Measurements from ENCODE around the gene MAMDC2. TPM values are rescaled to one million over a fixed set of nuclear protein-coding genes. Genes with fewer than 3 reads are reported as not detected.
"Not testable (repeated sequence)": the region's sequence is repeated elsewhere in the genome, so short reads cannot be mapped to it uniquely, and the experiment has no call there.

Gene MAMDC2
- total RNA-seq, 3 donors from 2014 or later, result 17.0 to 33.9 (median 18.7) TPM

GRCh38 chr9:70195456-70195855 lies 151.8 kb downstream of the MAMDC2 start:
- H3K36me3 ChIP-seq, result no peaks in the 10 kb centered on the region
- no peaks in the 10 kb centered on the region for H3K27me3 ChIP-seq
- DNase-seq (ENCODE audit: low spot score in 2 of 2), result no peak
- H3K9me3 ChIP-seq, result no peaks in the 10 kb centered on the region
- TF ChIP-seq POLR2A (IDR thresholded peaks at IDR 0.05), result no peak
- TF ChIP-seq POLR2AphosphoS5 (IDR thresholded peaks at IDR 0.05), result no peak
- TF ChIP-seq CTCF (IDR thresholded peaks at IDR 0.05), result no peak
- no peak overlapping the region for H3K27ac ChIP-seq
- H3K4me1 ChIP-seq, result no peaks in the 10 kb centered on the region
- intact Hi-C loops (cut with DNase I; ENCODE audit: low total_unique reads), result no loop called here
- no peak overlapping the region for H3K4me3 ChIP-seq

- no peak overlapping the region for H3K4me3 ChIP-seq
Measured at GRCh38 chr9:70197216-70198044, 153.8 kb downstream of the MAMDC2 start.

GRCh38 chr9:70204743-70205142 lies 161.1 kb downstream of the MAMDC2 start:
- H3K36me3 ChIP-seq; intact Hi-C loops (cut with DNase I; ENCODE audit: low total_unique reads); H3K27me3 ChIP-seq; H3K9me3 ChIP-seq; H3K4me1 ChIP-seq; H3K27ac ChIP-seq: not testable (repeated sequence)
- DNase-seq (ENCODE audit: low spot score in 2 of 2), result peak in 1 of 2 donors; percentile 44
- peak overlapping the region in 2 of 3 donors; percentile 15 to 26 for H3K4me3 ChIP-seq

More at GRCh38 chr9:70197216-70198044, 153.8 kb downstream of the MAMDC2 start:
- no peaks in the 10 kb centered on the region for H3K27me3 ChIP-seq
- H3K9me3 ChIP-seq, result no peaks in the 10 kb centered on the region
- no peak for TF ChIP-seq POLR2AphosphoS5 (IDR thresholded peaks at IDR 0.05)
- no peak for TF ChIP-seq POLR2A (IDR thresholded peaks at IDR 0.05)
- no peak for TF ChIP-seq CTCF (IDR thresholded peaks at IDR 0.05)
- no peaks in the 10 kb centered on the region for H3K36me3 ChIP-seq
- H3K4me1 ChIP-seq, result no peaks in the 10 kb centered on the region
- no peak overlapping the region for H3K27ac ChIP-seq
- DNase-seq (ENCODE audit: low spot score in 2 of 2), result no peak
- intact Hi-C loops (cut with DNase I; ENCODE audit: low total_unique reads), result no loop called here

- H3K36me3 ChIP-seq, result no peaks in the 10 kb centered on the region
- H3K27ac ChIP-seq, result peak overlapping the region in 1 of 2 donors; percentile 13
- H3K4me3 ChIP-seq, result peak overlapping the region in 1 of 3 donors; percentile 26
- peak in 1 of 2 donors; percentile 27 for DNase-seq (ENCODE audit: low spot score in 2 of 2)
- no peaks in the 10 kb centered on the region for H3K27me3 ChIP-seq
- H3K4me1 ChIP-seq, result no peaks in the 10 kb centered on the region
- intact Hi-C loops (cut with DNase I; ENCODE audit: low total_unique reads), result no loop called here
- no peaks in the 10 kb centered on the region for H3K9me3 ChIP-seq
- TF ChIP-seq POLR2AphosphoS5 (IDR thresholded peaks at IDR 0.05) (no peak), CTCF (IDR thresholded peaks at IDR 0.05) (no peak), POLR2A (IDR thresholded peaks at IDR 0.05) (no peak)
Measured at GRCh38 chr9:70205366-70206020, 161.8 kb downstream of the MAMDC2 start.

GRCh38 chr9:70217029-70217428 lies 173.4 kb downstream of the MAMDC2 start:
- Histone ChIP-seq H3K9me3 (peaks cover 5 to 8% of the 10 kb centered on the region in 2 donors), H3K4me3 (peak overlapping the region in 2 of 3 donors; percentile 3 to 4), H3K4me1 (no peaks in the 10 kb centered on the region), H3K36me3 (no peaks in the 10 kb centered on the region), H3K27me3 (no peaks in the 10 kb centered on the region), H3K27ac (peak overlapping the region in 1 of 2 donors; percentile 11)
- DNase-seq (ENCODE audit: low spot score in 2 of 2), result no peak
- TF ChIP-seq POLR2A (IDR thresholded peaks at IDR 0.05) (no peak), POLR2AphosphoS5 (IDR thresholded peaks at IDR 0.05) (no peak), CTCF (IDR thresholded peaks at IDR 0.05) (no peak)
- intact Hi-C loops (cut with DNase I; ENCODE audit: low total_unique reads), result no loop called here
